K562 treated with DMSO at 1 percent for 4 hours (cell line): ENCODE data around the gene NUTM2G. TPM values are rescaled to one million over a fixed set of nuclear protein-coding genes. Genes with fewer than 3 reads are reported as not detected.

Experiments used
- total RNA-seq: library from RNA; unstranded; fragments of 300-600 nt; gene quantifications from 2 replicates; pipeline ENCODE4 v1.2.3, GENCODE V29; 2022; ENCODE audit not compliant: insufficient read depth

Gene NUTM2G, protein sequence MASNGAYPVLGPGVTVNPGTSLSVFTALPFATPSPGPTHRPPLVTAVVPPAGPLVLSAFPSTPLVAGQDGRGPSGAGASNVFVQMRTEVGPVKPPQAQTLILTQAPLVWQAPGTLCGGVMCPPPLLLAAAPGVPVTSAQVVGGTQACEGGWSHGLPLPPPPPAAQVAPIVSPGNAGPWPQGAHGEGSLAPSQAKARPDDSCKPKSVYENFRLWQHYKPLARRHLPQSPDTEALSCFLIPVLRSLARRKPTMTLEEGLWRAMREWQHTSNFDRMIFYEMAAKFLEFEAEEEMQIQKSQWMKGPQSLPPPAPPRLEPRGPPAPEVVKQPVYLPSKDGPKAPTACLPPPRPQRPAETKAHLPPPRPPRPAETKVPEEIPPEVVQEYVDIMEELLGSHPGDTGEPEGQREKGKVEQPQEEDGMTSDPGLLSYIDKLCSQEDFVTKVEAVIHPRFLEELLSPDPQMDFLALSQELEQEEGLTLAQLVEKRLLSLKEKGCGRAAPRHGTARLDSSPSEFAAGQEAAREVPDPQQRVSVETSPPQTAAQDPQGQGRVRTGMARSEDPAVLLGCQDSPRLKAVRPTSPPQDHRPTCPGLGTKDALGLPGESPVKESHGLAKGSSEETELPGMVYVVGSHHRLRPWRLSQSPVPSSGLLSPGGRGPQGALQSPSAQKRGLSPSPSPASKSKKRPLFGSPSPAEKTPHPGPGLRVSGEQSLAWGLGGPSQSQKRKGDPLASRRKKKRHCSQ
- total RNA-seq: 0.21 TPM in 1 of 2 replicates, not detected in the other

DNA sequence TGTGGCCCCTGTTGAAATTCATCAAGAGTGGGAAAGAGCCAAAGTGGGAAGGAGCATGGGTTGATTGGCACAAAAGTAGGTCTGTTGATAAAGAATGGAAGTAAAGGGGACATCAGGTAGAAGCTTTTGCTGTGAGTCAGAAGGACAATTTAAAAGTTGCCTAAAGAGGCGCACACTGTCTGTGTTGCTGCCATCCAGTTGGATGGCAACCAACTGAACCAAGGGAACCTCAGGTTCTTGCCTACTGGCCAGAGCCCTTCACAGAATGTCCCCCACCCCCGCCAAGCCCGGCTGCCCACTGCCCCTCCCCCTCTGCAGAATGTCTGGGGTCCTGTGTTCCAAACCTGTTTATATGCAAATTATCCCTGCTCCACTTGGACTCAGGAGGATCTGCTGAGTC, at the start of gene NUTM2G:
NUTM2G (plus strand) TSS at position 301 of the 400 bp plus-strand sequence. CDS start 182 bp downstream, outside the sequence.

Other genes with a start within 250 kb of the NUTM2G start
- gene ZNF510, start 150.8 kb upstream of the NUTM2G start, total RNA-seq: 4.5 and 5.0 TPM in 2 replicates
- gene ZNF782, start 74.3 kb upstream of the NUTM2G start, total RNA-seq: 1.8 and 2.7 TPM in 2 replicates
- not detected in 2 replicates for gene CTSV, start 110.3 kb downstream of the NUTM2G start, total RNA-seq